Mucosa of descending colon (tissue), 3 donors: ENCODE results near the gene PSMC2. TPM values are rescaled to one million over a fixed set of nuclear protein-coding genes. Genes with fewer than 3 reads are reported as not detected.

Experiments
- ATAC-seq: fragments of 200-7000 bp; cut with Tn5 transposase; one replicate; pipeline ENCODE4 v1.9.1; 2020; ENCODE audit warnings: mild to moderate bottlenecking, moderate library complexity
- DNase-seq, 3 donors: peaks; one replicate each; pipeline ENCODE4 v3.0.0-alpha.2; 2020
- H3K36me3 ChIP-seq: fragments of 200-600 bp; one replicate; pipeline ENCODE4 v1.8.0; 2021; ENCODE audit warnings: low read depth, mild to moderate bottlenecking
- H3K4me1 ChIP-seq: fragments of 200-600 bp; one replicate; pipeline ENCODE4 v1.8.0; 2021; ENCODE audit warnings: low read depth, mild to moderate bottlenecking
- H3K4me3 ChIP-seq: fragments of 200-600 bp; one replicate; pipeline ENCODE4 v1.8.0; 2021; ENCODE audit warnings: mild to moderate bottlenecking
- H3K9me3 ChIP-seq: fragments of 200-600 bp; one replicate; pipeline ENCODE4 v1.8.0; 2021; ENCODE audit warnings: mild to moderate bottlenecking
- intact Hi-C, 2 donors: fragments of 100-400 bp; cut with DNase I in 1 of 2; cut with micrococcal nuclease in 1 of 2; formaldehyde crosslinking; loops; one replicate each; pipeline versions ENCODE4 v1.11.0 to v1.11.1; 2022; cut with DNase I, micrococcal nuclease
- total RNA-seq, 3 donors: library from RNA; stranded (reverse); fragmentation: NEBNext Ultra II Directional in 2 of 3; extraction: Animal tissue kit (Norgen Biotek cat#: 25700) in 2 of 3; gene quantifications; one replicate each; pipeline versions ENCODE4 v1.2.1 to v1.2.4, GENCODE V29; 2021 to 2023
- TF ChIP-seq, protein P1 (sequence below): fragments of 200-600 bp; IDR thresholded peaks from one replicate; pipeline ENCODE4 v1.8.0; 2022; ENCODE audit warnings: antibody characterized with exemption, mild to moderate bottlenecking
- donor health status: DM: no; HTN: no; CAD: no; lungs with moderate emphysema.
- donor health status: DM: no; HTN: no; CAD: no.
- donor health status: DM: no; HTN: yes; CAD: no.

Gene PSMC2
- total RNA-seq, 3 donors from 2014 or later: 47.9 to 85.8 (median 74.0) TPM

DNA sequence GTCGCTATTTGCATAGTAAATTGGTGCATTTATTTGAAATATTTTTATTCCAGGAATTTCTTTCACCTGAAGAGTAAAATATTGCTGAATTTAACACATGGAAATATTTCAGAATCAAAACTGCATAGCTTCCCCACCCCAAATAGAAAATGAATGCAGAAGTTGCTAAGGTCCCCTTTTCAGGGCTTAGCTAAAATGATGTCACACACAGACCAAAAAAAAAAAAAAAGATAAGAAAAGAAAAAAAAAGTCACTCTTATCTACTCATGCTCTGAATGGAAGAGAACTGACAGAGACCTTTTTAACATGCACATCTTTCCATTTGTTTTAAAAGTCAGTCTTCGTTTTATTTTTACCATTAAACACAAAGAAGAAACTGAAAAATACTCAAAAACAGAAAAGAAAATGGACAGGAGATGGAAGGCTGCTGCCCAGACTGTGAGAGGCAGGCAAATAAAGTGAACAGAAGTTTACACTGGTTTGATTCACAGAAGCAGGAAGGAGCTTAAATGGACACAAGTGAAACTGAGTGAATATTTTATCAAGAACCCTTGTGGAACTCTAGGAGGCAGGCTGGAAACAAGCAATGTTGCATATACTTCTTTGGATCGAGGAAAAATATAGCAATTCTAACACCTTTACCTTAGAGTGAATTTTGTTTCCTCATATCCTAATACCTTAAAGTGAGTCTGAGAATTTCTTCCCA is 32.0 kb downstream of the PSMC2 start:
- TF ChIP-seq, protein P1, sequence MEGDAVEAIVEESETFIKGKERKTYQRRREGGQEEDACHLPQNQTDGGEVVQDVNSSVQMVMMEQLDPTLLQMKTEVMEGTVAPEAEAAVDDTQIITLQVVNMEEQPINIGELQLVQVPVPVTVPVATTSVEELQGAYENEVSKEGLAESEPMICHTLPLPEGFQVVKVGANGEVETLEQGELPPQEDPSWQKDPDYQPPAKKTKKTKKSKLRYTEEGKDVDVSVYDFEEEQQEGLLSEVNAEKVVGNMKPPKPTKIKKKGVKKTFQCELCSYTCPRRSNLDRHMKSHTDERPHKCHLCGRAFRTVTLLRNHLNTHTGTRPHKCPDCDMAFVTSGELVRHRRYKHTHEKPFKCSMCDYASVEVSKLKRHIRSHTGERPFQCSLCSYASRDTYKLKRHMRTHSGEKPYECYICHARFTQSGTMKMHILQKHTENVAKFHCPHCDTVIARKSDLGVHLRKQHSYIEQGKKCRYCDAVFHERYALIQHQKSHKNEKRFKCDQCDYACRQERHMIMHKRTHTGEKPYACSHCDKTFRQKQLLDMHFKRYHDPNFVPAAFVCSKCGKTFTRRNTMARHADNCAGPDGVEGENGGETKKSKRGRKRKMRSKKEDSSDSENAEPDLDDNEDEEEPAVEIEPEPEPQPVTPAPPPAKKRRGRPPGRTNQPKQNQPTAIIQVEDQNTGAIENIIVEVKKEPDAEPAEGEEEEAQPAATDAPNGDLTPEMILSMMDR: no peak
- H3K4me3 ChIP-seq: no peak overlapping the region
- no peaks in the 10 kb centered on the region for H3K4me1 ChIP-seq
- H3K9me3 ChIP-seq: no peaks in the 10 kb centered on the region
- intact Hi-C loops: no loop called here
- ATAC-seq: no peak
- H3K36me3 ChIP-seq: no peaks in the 10 kb centered on the region
- no peak for DNase-seq

DNA sequence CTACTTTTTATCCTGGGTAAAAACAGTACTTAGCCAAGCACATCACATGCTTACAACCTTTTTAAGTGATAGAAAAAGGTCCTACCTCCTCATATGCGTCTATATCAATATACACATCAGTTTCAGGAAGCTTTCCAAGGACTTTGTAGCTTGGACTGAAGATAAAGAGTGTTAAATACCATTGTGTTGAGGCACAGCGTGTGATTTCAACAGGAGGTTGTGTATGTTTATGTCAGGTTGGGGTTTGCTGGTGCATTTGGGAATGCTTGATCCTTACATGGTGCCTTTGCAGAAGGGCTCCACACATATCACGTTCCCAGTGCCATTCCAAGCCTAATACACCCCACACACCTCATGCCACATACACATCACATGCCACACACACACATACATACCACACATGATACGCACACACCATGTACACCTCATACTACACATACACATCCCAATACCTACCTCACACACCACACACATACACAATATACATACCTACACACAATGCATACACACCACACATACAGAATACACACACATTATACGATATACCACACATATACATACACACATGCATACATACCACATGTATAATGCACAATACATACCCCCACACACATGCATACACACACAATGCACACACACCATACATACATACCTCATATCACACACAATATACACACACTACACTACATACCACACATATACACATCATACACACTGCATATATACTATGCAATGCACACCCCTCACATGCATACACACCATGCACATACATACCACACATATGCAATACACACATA is 33.1 kb downstream of the PSMC2 start:
- ATAC-seq: no peak
- Histone ChIP-seq H3K9me3 (no peaks in the 10 kb centered on the region), H3K36me3 (no peaks in the 10 kb centered on the region), H3K4me3 (no peak overlapping the region), H3K4me1 (no peaks in the 10 kb centered on the region)
- TF ChIP-seq, protein P1: no peak
- DNase-seq: no peak
- intact Hi-C loops: no loop called here

DNA sequence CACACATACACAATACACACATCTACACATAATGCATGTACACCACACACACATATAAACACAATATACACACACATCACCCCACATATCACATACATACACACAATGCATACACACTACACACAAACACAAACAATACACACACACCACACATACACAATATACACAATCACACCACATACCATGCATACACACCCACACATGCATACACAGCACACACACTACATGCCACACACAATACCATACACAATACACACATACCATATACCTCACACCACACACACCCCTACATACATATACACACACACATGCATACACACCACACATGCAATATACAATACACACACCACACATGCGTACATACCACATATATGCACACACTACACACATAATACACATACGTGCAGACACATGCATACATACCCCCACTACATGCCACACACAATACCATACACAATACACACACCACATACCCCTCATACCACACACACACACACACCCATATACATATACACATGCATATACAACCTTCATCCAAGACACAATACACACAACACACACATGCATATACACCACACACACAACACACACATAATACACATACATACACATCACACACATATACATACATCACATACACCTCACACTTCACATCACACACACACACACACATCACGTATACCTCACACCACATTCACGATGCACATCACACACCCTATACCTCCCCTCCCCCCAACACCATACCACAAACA is 34.0 kb downstream of the PSMC2 start:
- H3K9me3 ChIP-seq: no peaks in the 10 kb centered on the region
- TF ChIP-seq, protein P1: no peak
- DNase-seq (no peak), ATAC-seq (no peak)
- no peak overlapping the region for H3K4me3 ChIP-seq
- H3K36me3 ChIP-seq: no peaks in the 10 kb centered on the region
- no peaks in the 10 kb centered on the region for H3K4me1 ChIP-seq
- intact Hi-C loops: no loop called here

GRCh38 chr7:103382032-103382402 is 34.6 kb downstream of the PSMC2 start:
- ATAC-seq (no peak), DNase-seq (no peak)
- Histone ChIP-seq H3K36me3 (no peaks in the 10 kb centered on the region), H3K4me3 (no peak overlapping the region), H3K4me1 (no peaks in the 10 kb centered on the region), H3K9me3 (no peaks in the 10 kb centered on the region)
- intact Hi-C loops: no loop called here
- TF ChIP-seq, protein P1: no peak

DNA sequence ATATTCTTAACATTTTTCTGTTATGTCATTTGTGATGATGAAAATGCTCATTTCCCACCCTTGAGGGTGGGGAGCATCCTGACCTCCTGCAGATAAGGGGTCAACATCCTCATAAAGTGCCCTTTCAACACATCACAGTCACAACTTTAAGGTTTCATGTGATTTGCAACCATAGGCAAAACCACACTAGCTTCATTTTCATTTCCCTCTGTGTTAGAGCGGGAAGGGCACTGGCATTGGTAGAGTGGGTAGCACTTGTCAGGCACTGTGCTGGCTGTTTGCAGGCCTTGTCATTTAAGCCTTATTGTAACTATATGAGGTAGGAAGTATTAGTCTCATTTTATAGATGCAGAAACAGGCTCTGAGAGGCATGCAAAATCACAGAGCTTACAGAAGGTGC is 39.8 kb downstream of the PSMC2 start:
- intact Hi-C loops: no loop called here
- TF ChIP-seq, protein P1: no peak
- no peak overlapping the region for H3K4me3 ChIP-seq
- ATAC-seq (no peak), DNase-seq (no peak)
- no peaks in the 10 kb centered on the region for H3K4me1 ChIP-seq
- no peaks in the 10 kb centered on the region for H3K36me3 ChIP-seq
- no peaks in the 10 kb centered on the region for H3K9me3 ChIP-seq
